NCI-H128 (cell line): ENCODE results near the gene CADM2.
"Not testable (repeated sequence)": the region's sequence is repeated elsewhere in the genome, so short reads cannot be mapped to it uniquely, and the experiment has no call there.

ENCODE experiments used
- DNase-seq: peaks from one replicate; lab custom pipeline; 2025; ENCODE audit not compliant: unreplicated experiment; lab: John Stamatoyannopoulos, UW

CADM2 gene

GRCh38 chr3:84958495-84959469 is at the start of gene CADM2:
Gene CADM2, plus strand, starts transcription at chr3:84958989.
- DNase-seq: peak; percentile 69

GRCh38 chr3:84918592-84918991 is 40.2 kb upstream of the CADM2 start:
- DNase-seq: not testable (repeated sequence)

GRCh38 chr3:84922682-84923081 is 36.1 kb upstream of the CADM2 start:
- no peak for DNase-seq

- DNase-seq: no peak
These were observed 33.2 kb upstream of the CADM2 start for GRCh38 chr3:84925571-84925970.

- no peak for DNase-seq
These were observed 15.4 kb upstream of the CADM2 start for GRCh38 chr3:84943379-84943778.

- DNase-seq: no peak
These were observed 12.5 kb upstream of the CADM2 start for GRCh38 chr3:84946240-84946639.

GRCh38 chr3:84959470-84960271 is 882 bp downstream of the CADM2 start:
- no peak for DNase-seq

GRCh38 chr3:84960581-84960980 is 1.8 kb downstream of the CADM2 start:
- no peak for DNase-seq

GRCh38 chr3:84961011-84961410 is 2.2 kb downstream of the CADM2 start:
- no peak for DNase-seq

- DNase-seq: no peak
These were observed 2.9 kb downstream of the CADM2 start for GRCh38 chr3:84961521-84962255.

GRCh38 chr3:84962415-84962814 is 3.6 kb downstream of the CADM2 start:
- DNase-seq: no peak

GRCh38 chr3:84963137-84963536 is 4.3 kb downstream of the CADM2 start:
- no peak for DNase-seq

GRCh38 chr3:84965141-84965540 is 6.4 kb downstream of the CADM2 start:
- peak; percentile 26 for DNase-seq

GRCh38 chr3:84967767-84968581 is 9.2 kb downstream of the CADM2 start:
- DNase-seq: no peak

GRCh38 chr3:84968701-84969235 is 10.0 kb downstream of the CADM2 start:
- no peak for DNase-seq

GRCh38 chr3:84974347-84974746 is 15.6 kb downstream of the CADM2 start:
- no peak for DNase-seq

- DNase-seq: no peak
These were observed 18.2 kb downstream of the CADM2 start for GRCh38 chr3:84977021-84977420.

GRCh38 chr3:84978843-84979242 is 20.1 kb downstream of the CADM2 start:
- no peak for DNase-seq

GRCh38 chr3:84980011-84980410 is 21.2 kb downstream of the CADM2 start:
- no peak for DNase-seq

- DNase-seq: no peak
These were observed 21.7 kb downstream of the CADM2 start for GRCh38 chr3:84980456-84980855.
